NCI-H526 treated with DMSO at 0.1 percent for 48 hours (cell line): ENCODE results near the gene SCAMP4.

Source experiments
- DNase-seq: peaks from one replicate; lab custom pipeline; 2025; lab: John Stamatoyannopoulos, UW

Gene SCAMP4

DNA sequence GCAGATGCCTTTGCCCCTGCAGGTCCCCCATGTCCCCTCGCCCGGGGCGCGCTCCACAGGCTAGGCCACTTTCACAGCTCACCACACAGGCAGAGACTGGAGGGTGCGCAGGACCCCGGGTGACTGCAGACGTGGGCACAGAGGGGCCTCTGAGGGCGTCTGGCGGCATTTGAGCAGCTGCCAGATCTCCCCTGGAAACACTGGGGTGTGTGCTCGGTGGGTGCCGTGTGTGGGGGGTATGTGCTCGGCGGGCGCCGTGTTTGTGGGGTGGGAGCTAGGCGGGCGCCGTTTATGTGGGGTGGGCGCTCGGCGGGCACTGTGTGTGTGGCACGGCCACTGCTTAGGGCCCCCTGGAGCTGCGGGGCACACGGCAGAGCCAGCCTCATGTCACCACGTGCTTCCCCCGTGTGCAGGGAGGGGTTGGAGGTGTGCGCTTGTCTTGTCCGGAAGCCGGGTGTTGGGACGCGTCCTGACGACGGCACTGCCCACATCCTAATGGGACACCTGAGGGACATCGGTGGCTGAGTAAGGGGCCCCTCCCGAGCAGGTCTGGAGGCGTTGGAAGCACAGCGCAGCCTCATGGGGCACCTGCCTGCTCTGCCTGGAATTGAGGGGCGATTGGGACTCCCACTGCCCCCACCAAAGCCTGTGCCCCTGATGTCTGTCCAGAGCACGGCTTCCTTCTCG lies 52.5 kb downstream of the SCAMP4 start:
- no peak for DNase-seq

DNA sequence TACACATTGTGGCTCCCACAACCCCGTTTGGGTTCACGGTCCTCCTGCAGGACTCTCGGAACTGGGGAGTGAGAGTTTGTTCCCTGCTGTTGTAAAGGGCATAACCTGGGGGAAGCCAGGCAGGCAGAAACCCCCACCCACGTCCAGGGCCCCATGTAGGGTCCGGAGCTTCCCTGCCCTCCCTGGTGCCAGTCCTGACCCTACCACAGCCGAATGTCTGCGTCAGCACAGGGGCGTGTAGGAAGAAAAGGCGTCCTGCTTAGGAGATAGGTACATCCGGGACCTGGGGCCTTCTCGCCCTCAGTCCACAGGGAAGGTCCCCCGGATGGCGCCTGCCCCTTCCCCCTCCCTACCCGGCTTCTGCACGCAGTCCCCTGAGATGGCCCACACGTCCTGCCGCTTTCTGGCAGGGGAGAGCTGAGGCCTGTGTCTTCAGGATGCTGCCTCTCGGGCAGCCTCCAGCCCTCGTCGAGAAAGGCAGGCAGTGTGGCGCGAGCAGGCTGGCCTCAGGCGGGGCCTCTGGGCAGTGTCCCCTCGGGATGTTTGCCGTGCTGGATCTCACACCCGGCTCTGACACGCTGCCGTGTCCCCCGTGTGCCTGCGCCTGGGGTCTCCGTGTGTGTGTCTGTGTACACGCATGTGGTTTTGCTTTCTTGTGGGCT lies 54.9 kb downstream of the SCAMP4 start:
- no peak for DNase-seq

DNA sequence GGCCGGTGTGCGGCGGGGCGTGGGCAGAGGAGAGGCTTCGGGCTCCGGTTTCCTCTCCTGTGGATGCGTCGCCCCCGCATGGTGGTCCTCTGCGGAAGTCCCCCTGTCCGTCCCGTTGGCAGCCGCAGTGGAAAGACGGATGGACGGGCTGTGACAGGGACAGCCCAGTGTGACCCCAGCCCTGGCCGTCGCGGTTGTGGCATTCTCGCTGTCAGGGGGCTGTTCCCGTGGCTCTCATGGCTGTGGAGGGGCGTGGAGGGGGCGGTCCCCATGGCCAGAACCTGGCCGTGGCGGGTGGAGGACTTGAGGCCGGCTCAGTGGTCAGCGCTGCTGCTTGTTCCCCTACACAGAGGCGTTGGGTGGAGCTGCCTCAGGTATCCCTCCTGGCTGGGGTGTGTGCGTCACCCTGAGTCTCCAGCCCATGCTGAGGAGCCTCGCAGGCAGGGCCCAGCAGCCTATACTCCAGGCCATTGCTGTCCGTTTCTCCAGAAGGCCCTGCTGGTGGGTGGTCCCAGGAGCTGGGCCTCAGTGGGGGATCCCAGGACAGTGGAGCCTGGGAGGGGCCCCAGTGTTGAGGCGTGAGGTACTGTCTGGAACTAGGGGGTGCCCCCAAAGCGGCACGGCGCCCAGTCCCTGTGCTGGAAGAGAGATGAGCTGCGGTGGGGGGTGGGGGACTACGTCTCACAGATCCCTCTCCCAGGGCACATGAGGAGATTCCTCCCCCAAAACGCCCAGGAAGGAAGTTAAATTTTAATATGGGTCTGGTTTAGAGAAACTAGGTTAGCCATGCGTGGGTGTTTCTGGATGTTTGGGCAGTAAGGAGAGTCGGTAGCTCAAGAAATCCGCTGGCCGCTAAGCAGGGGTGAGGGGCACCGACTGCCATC lies 56.0 kb downstream of the SCAMP4 start:
- DNase-seq = no peak

DNA sequence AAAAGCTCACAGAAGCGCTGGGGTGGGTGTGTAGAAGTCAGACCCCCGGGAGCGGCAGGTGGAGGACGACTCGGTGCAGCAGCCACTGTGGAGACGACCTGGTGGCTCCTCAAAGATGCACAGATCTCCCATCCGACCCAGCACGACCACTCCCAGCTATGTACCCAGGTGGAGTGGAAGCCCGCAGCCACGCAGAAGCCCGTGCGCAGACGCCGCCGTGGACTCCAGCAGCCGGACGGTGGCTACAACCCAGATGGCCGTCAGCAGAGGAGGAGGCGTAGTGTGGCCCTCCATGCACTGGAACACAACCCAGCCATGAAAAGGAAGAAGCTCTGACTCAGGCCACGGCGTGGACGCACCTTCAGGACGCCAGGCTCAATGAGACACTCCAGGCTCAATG lies 57.5 kb downstream of the SCAMP4 start:
- no peak for DNase-seq

DNA sequence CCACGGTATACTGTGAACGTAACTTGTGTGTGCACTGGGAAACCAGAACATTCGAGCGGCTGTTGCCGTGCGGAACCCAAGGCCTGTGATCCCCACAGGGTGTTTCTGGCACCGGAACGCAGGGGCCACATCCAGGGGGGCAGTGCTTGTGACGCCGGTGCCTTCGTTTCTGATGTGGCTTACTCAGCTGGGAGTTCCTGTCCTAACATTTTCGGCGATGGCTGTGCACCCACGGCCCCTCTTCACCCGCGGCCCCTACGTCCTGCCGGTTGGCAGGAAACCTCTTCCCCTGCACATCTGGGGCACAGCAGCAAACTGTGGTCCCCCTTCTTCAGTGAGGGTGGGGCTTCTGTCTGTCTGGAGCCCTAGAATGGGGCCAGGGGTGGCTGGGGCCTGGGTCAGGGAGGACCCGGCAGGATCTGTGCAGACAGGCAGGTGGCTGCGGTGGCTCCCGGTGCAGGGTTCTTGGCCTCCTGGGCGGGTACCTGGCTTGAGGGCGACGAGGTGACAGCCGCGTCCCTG lies 61.9 kb downstream of the SCAMP4 start:
- DNase-seq = no peak

DNA sequence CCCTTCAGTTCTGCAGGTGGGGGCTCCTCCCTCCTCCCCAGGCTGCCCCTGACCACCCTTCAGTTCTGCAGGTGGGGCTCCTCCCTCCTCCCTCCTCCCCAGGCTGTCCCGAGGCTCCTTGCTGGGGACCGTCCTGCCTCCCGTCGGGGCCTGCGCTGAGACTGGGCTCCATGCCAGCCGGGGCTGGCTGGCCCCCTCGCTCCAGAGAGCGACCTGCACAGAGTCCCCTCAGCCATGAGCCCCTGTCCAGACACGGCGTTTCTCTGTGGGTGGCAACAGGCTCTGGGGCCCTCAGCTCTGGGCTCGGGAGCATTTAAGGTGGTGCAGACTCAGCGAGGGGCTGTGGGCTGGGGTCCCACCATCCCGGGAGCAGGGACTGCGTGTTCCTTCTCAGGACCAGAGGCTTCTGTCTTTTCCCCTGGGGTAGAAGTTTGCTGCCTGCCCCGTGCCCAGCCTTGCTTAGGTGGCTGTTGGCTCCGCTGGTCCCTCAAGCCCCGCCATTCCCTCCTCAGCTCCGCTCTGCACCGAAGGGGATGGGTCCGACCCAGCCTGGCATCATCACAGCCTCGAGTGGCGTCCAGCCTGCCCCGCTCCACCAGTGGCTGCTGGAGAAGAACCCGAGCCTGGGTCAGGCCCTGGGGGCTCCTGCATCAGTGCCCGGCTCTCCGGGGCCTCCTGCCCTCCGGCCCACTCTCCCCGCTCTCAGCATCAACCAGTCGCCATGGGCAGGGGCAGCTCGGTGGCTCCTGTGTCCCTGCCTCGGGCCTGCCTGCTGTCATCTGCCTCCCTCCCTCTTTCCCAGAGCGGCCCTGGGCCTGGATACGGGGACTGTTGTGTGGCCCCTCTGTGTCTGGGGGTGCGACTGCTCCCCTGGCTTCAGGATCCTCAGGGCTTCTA lies 63.3 kb downstream of the SCAMP4 start:
- no peak for DNase-seq

DNA sequence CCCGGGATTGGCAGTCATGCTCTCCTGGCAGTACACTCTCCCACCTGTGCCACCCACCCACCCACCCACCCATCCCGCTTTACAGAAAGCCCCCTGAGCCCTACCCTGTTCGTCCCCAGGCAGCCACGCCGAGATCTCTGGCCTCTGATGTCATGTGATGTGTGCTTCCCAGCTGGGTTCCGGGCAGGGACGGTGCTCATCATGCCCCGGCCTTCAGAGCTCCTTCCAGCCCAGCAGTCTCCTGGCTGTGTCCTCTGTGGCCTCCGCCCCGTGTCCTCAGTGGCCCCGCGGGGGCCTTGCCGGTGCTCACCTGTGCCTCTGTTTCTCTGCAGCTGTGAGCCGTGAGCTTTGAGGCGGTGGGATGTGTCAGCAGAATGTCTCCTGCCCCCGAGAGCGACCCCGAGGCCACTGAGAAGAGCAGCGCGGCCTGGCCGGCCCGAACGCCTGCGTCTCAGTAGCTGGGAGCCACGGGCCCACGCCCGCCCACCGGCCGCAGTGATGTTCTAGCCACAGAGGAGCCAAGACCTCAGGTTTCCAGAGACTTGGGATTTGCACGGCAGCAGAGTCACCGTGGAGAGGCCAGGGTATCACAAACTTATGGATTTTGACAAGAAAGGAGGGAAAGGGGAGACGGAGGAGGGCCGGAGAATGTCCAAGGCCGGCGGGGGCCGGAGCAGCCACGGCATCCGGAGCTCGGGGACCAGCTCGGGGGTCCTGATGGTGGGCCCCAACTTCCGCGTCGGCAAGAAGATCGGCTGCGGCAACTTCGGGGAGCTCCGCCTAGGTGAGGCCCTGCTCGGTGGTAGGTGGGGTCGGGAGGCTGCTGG lies 64.2 kb downstream of the SCAMP4 start:
- DNase-seq = no peak

DNA sequence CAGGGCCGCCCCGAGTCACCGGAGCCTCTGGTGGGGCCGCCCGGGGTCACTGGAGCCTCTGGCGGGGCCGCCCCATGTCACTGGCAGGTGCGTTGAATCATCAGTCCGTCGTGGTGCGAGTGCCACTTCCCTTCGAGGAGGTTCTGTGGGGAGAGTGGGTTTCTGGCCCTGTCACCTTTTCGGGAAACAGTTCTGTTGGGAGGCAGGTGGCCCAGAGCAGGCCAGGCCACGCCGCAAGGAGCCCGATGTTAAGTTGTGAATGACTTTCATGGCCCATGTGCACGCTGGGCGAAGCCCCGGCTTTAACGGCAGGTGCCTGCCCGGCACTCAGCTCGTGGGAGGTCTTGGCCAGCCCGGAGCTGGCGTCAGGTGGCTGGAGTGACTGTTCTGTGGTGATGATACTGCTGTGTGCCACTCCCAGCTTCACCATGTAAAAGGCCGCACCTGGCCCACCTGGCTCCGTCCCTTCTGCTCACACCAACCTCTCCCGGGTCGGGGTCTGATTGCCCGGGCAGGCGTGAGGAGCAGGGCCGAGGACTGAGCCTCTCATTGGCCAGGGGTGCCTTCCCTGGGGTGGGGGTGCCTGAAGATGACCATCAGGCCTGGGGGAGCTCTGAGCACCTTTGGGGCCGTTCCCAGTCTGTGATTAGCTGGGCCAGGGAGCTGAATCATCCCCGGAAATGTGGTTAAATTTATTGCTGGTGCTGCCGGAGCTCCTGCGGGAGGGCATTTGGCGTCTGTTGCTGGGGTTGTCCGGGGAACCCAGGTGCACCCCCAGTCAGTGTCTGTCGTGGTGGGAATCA lies 65.0 kb downstream of the SCAMP4 start:
- no peak for DNase-seq

DNA sequence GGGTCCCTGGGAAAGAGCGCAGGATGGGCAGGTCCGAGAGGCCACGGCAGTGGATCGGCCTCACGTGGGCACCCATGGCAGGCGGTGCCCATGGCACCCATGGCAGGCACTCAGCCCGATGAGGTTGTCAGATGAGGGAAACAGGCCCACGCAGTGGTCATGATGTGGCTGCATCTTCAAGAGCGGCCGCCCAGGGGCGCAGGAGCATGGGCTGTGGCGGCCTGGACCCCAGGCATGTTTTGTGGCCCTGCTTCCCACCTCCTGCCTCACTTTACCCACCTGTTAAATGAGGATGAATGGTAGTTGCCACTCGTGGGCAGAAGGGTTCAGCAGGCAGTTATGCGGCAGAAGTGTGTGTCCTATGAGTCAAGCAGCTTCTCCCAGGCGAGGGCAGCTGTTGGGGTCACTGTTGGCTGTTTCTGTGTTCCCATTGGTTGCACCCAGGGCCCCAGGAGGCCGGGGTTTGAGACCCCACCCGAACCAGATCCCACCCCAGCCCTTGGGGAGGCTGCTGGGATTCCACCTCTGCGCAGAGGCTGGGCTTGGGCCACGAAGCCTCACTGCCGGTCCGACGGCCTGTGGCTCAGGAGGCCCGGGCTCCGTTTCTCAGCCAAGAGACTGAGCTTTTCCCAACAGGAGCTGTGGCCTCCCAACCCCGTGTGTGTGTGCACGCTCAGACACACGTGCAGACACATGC lies 65.8 kb downstream of the SCAMP4 start:
- DNase-seq = no peak

DNA sequence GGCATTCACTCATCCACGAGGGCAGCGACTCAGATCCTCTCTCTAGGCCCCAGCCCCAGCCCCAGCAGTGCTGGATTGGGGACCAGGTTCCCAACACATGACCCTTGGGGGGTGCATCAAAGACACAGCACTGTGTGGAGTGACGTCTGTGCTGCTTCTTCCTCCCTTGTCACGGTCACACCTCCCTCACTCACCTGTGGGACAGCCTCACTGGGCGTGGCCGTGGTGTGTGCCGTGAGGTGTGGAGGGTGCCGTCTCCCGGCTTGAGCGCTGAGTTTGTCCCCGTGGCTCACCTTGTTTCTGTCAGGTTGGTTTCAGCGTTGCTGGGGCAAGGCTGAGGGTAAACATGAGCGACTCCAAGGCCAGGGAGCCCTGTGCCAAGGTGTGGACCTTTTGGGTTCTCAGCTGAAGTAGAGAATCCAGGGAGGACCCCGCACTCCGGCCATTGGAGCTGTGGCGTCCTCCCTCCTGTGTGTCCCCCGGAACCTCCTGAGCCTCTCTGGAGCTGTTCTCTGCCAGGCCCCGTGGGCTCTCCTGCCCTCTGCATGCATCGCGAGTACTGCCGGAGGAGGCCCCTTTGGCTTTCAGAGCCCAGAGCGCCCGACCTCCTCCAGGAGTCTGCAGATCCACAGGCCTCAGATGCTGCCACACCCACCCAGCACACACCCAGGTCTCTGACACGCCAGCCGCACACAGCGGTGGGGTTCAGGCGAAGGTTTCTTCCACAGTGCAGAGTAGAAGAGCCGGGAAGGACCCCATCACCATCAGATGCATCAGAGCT lies 69.4 kb downstream of the SCAMP4 start:
- DNase-seq = no peak

DNA sequence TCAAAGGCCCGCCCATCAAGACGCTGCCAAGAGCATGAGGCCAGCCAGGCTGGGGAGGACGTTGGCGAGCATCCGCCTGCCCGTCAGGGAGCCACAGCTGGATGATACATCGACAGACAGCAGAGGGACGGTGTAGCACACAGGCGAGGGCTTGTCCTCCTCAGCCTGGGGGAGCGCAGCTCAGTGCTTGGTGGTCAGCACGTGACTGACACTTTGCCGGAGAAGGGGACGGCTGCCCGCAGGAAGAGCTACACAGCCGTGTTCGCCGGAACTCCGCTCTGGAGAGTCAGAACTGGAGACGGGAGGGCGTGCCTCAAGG lies 69.9 kb downstream of the SCAMP4 start:
- no peak for DNase-seq
